Neural crest cell (in vitro differentiated cells): ENCODE measurements around the gene DHRS9. TPM values are rescaled to one million over a fixed set of nuclear protein-coding genes. Genes with fewer than 3 reads are reported as not detected.

Experiments
- DNase-seq: peaks from one replicate; pipeline ENCODE4 v3.0.0; 2021; ENCODE audit warnings: low read depth, mixed read lengths, low spot score
- H3K27ac Mint-ChIP-seq: one replicate; pipeline ENCODE4 v1.8.0; 2021; ENCODE audit warnings: mild to moderate bottlenecking, mixed read lengths; ENCODE audit not compliant: unreplicated experiment
- H3K27me3 Mint-ChIP-seq: 2 replicates; pipeline ENCODE4 v1.8.0; 2021; ENCODE audit warnings: low read depth, mild to moderate bottlenecking, mixed read lengths
- H3K36me3 Mint-ChIP-seq: 2 replicates; pipeline ENCODE4 v1.8.0; 2021; ENCODE audit warnings: low read depth, mild to moderate bottlenecking, mixed read lengths
- H3K4me1 Mint-ChIP-seq: 2 replicates; pipeline ENCODE4 v1.8.0; 2021; ENCODE audit warnings: mixed read lengths
- H3K4me3 Mint-ChIP-seq: one replicate; pipeline ENCODE4 v1.8.0; 2021; ENCODE audit warnings: mild to moderate bottlenecking, mixed read lengths
- H3K9me3 Mint-ChIP-seq: 2 replicates; pipeline ENCODE4 v1.8.0; 2021; ENCODE audit warnings: mixed read lengths
- CTCF ChIP-seq: fragments of 200-600 bp; sonication (generic); conservative IDR thresholded peaks from 2 replicates; pipeline ENCODE4 v1.5.0; 2021; ENCODE audit warnings: antibody characterized with exemption, mild to moderate bottlenecking
- total RNA-seq: library from RNA; stranded (reverse); gene quantifications from 2 replicates; pipeline ENCODE4 v1.2.1, GENCODE V29; 2021

DHRS9 gene
- total RNA-seq, 1 donor from 2014 or later: not detected

- peaks cover 6% of the 10 kb centered on the region for H3K4me1 Mint-ChIP-seq
- no peaks in the 10 kb centered on the region for H3K27me3 Mint-ChIP-seq
- no peak within 1 kb of the TSS for H3K4me3 Mint-ChIP-seq
- peaks cover 4% of the 10 kb centered on the region for H3K9me3 Mint-ChIP-seq
- no peak for TF ChIP-seq CTCF
- no peak within 1 kb of the TSS for H3K27ac Mint-ChIP-seq
- DNase-seq: no peak
- H3K36me3 Mint-ChIP-seq: no peaks in the 10 kb centered on the region
These were observed 38.2 kb upstream of the DHRS9 start, which contains the start of gene ABCB11 for GRCh38 chr2:169031202-169031601. Gene ABCB11, minus strand, starts transcription at chr2:169031324. Its CDS starts 13,199 bp downstream, at chr2:169018125.

GRCh38 chr2:169034256-169034655 lies 35.1 kb upstream of the DHRS9 start:
- H3K4me3 Mint-ChIP-seq: no peak overlapping the region
- peaks cover 4% of the 10 kb centered on the region for H3K9me3 Mint-ChIP-seq
- TF ChIP-seq CTCF: no peak
- H3K27me3 Mint-ChIP-seq: no peaks in the 10 kb centered on the region
- H3K27ac Mint-ChIP-seq: no peak overlapping the region
- H3K4me1 Mint-ChIP-seq: peaks cover 6% of the 10 kb centered on the region
- DNase-seq: no peak
- no peaks in the 10 kb centered on the region for H3K36me3 Mint-ChIP-seq

- H3K4me1 Mint-ChIP-seq: peaks cover 6% of the 10 kb centered on the region
- no peak overlapping the region for H3K27ac Mint-ChIP-seq
- H3K4me3 Mint-ChIP-seq: no peak overlapping the region
- H3K27me3 Mint-ChIP-seq: no peaks in the 10 kb centered on the region
- H3K9me3 Mint-ChIP-seq: peaks cover 4% of the 10 kb centered on the region
- DNase-seq: no peak
- H3K36me3 Mint-ChIP-seq: no peaks in the 10 kb centered on the region
- TF ChIP-seq CTCF: no peak
These were observed 34.3 kb upstream of the DHRS9 start for GRCh38 chr2:169034984-169035544.

GRCh38 chr2:169035887-169036286 lies 33.5 kb upstream of the DHRS9 start:
- no peak for DNase-seq
- Mint-ChIP-seq H3K27me3 (no peaks in the 10 kb centered on the region), H3K9me3 (peaks cover 5% of the 10 kb centered on the region), H3K27ac (no peak overlapping the region), H3K36me3 (no peaks in the 10 kb centered on the region), H3K4me1 (peaks cover 6% of the 10 kb centered on the region), H3K4me3 (no peak overlapping the region)
- no peak for TF ChIP-seq CTCF

- Mint-ChIP-seq H3K27me3 (no peaks in the 10 kb centered on the region), H3K4me1 (peaks cover 6% of the 10 kb centered on the region), H3K27ac (no peak overlapping the region), H3K9me3 (peaks cover 9% of the 10 kb centered on the region), H3K4me3 (no peak overlapping the region), H3K36me3 (no peaks in the 10 kb centered on the region)
- no peak for DNase-seq
- no peak for TF ChIP-seq CTCF
These were observed 32.5 kb upstream of the DHRS9 start for GRCh38 chr2:169036736-169037440.
